LNCAP (cell line): ENCODE measurements around the gene MIER3.

Experiments
- TF ChIP-seq, protein P1 (sequence below): fragments of 450-650 bp; IDR thresholded peaks from 2 replicates; pipeline ENCODE4 v1.5.1; 2017; ENCODE audit warnings: mild to moderate bottlenecking

MIER3 gene

DNA sequence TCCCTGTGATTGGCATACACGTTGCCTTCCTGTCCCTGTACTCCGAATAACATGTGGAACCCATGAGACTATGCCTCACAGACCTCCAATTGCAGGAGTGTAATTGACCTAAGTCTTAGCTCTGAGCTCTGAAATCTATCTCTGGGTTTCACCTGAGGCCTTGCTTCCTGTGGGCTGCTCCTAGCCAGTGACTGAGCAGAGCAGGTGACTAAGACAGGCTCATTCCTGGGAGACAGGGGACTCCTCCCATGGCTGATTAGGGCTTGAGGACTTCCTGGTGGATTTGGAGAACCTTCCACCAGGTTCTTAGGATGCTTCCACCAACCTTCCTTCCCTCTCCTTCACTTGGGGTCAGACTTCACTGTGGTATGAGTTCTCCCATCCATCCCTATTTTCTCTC is 22.3 kb upstream of the MIER3 start:
- TF ChIP-seq, protein P1, sequence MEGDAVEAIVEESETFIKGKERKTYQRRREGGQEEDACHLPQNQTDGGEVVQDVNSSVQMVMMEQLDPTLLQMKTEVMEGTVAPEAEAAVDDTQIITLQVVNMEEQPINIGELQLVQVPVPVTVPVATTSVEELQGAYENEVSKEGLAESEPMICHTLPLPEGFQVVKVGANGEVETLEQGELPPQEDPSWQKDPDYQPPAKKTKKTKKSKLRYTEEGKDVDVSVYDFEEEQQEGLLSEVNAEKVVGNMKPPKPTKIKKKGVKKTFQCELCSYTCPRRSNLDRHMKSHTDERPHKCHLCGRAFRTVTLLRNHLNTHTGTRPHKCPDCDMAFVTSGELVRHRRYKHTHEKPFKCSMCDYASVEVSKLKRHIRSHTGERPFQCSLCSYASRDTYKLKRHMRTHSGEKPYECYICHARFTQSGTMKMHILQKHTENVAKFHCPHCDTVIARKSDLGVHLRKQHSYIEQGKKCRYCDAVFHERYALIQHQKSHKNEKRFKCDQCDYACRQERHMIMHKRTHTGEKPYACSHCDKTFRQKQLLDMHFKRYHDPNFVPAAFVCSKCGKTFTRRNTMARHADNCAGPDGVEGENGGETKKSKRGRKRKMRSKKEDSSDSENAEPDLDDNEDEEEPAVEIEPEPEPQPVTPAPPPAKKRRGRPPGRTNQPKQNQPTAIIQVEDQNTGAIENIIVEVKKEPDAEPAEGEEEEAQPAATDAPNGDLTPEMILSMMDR: no peak

DNA sequence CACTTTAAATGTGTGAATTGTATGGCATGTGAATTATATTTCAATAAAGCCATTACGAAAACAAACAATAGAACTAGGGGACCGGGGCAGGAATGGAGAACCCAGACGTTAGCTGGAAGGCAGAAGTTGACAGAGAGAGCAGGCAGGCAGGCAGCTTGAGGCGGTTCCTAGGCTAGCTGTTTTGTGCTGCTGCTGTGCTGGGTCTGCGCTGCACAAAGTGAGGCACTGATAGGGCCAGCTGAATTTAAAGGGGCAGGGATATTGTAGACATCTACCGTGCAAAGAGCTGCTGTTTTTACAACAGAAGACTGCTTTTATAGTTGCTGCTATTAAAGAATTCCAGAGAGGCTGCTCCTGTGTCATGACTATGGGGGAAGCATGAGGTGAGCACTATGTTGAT is 21.6 kb upstream of the MIER3 start:
- TF ChIP-seq, protein P1: no peak

DNA sequence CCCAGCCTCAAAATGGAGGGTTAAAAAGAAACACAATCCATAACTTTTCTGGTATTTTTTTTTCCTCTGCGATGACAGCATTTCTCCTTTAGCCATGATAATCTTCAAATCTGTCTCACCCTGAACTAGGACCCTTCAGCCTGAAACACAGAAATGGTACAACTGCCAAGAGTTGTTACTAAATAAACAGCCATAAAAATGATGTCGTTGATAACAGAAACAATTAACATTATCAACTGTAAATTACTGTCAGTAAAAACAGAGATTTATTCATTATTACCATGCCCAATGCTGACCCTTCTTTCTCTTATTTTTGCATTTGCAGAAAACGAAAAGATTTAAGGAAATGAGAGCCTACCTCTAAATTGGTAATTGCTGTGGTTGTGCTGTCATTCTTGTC is 19.4 kb upstream of the MIER3 start:
- TF ChIP-seq, protein P1: no peak

DNA sequence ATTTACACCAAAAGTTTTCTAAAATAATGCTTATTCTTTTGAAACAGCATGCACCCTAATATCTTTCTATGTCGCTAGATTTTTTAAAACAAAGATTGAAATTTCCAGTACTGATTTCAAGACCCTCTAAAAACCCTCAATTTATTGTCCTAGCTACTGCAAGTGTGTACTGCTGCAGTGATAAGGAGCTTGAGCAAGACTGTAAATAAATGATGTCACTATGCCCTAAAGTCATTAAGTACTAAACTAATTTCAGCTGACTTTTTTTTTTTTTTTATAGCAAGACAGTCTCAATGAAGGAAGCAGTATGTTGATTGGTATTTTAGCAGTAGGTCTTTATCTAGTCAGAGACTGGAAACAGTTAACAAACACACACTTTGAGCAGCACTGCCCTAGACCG is 12.2 kb upstream of the MIER3 start:
- TF ChIP-seq, protein P1: no peak

GRCh38 chr5:56963246-56963645 is 11.3 kb upstream of the MIER3 start:
- TF ChIP-seq, protein P1: no peak

- TF ChIP-seq, protein P1: no peak
Observed at GRCh38 chr5:56962286-56962685, 10.4 kb upstream of the MIER3 start.

GRCh38 chr5:56961746-56962145 is 9.8 kb upstream of the MIER3 start:
- TF ChIP-seq, protein P1: no peak

DNA sequence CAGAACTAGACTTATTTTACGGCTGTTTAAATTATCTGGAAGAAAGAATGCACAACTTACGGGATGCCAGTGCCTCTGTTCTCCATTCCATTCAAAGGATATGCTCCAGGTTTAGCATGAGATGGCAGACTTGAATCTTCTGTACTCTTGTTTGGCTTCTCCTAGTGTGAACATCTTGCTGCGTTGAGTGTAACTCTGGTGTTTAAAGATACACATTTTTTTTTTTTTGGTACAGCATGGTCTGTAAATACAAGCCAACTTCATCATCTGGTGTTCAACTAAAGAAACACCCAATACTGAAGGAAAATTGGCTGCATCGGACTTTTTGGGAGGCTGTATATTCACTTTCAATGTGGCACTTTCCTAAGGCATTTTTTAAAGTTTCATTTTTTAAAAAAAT is 7.4 kb upstream of the MIER3 start:
- TF ChIP-seq, protein P1: no peak
